ENCODE data around the gene MINAR1. TPM values are rescaled to one million over a fixed set of nuclear protein-coding genes. Genes with fewer than 3 reads are reported as not detected.

Gene MINAR1
- polyA plus RNA-seq, 1 of the 3 experiments (the other 2 are of a cell fraction): 0.35 TPM

DNA sequence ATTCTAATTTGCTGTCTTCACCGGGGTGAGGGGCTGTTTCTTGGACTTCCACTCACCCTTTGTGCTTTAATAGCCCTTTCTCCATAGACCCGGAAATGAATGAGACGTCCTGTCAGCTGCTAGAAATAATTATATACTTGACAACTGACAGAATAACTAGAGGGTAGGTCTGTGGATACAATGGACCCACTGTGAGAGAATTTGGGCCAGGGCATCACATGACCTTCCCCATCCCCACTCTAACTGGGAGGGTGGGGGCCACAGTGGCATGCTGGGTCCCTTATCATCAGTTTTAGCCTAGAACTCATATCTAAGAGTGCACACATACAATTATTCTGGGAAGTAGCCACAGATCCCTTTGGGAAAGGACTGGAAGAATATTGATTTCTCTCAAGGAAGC is 25.9 kb upstream of the MINAR1 start (continued):
- TF ChIP-seq, protein P1, sequence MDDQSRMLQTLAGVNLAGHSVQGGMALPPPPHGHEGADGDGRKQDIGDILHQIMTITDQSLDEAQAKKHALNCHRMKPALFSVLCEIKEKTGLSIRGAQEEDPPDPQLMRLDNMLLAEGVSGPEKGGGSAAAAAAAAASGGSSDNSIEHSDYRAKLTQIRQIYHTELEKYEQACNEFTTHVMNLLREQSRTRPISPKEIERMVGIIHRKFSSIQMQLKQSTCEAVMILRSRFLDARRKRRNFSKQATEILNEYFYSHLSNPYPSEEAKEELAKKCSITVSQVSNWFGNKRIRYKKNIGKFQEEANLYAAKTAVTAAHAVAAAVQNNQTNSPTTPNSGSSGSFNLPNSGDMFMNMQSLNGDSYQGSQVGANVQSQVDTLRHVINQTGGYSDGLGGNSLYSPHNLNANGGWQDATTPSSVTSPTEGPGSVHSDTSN (IDR thresholded peaks at IDR 0.05): no peak
- TF ChIP-seq RAD21 (IDR thresholded peaks at IDR 0.05; ENCODE audit: low read length) (no peak), FOSL2 (IDR thresholded peaks at IDR 0.05; ENCODE audit: borderline replicate concordance, low read depth) (no peak), GABPA (IDR thresholded peaks at IDR 0.05; ENCODE audit: low read depth) (no peak), ELF1 (IDR thresholded peaks at IDR 0.05) (no peak), TEAD4 (IDR thresholded peaks at IDR 0.05; ENCODE audit: borderline replicate concordance, insufficient read depth) (no peak), SMC3 (IDR thresholded peaks at IDR 0.05; ENCODE audit: low read depth, low read length) (no peak), NRF1 (IDR thresholded peaks at IDR 0.05; ENCODE audit: low read depth, low read length) (no peak), MEF2A (IDR thresholded peaks at IDR 0.05; ENCODE audit: borderline replicate concordance, low read depth) (no peak), EP300 (IDR thresholded peaks at IDR 0.05; ENCODE audit: borderline replicate concordance in 1 of 2, low read depth in 1 of 2, low read length in 1 of 2) (no peak)

DNA sequence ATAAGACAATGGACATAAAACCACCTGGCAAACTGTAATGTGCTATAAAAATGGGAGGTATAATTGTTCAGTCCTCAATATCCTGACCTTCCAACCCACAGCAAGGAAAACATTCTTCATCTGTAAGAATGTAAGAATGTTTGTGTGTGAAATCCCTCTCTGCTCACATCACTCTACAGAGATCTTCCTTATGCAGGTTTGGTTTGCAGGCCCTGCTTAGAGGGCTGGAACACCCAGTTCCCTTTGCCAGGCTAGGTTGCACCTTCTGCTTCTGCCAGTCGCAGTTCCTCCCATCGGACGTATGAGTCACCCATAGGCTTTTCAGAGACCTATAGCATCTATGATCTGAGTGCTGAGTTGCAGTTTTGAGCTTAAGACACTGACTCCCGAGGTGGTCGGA is 24.1 kb upstream of the MINAR1 start:
- POLR2A ChIA-PET: no interaction called here
- no peak for DNase-seq
- Histone ChIP-seq H4K20me1 (ENCODE audit: insufficient read depth) (no peaks in the 10 kb centered on the region), H3K4me3 (ENCODE audit: low read depth in 2 of 2, low read length in 1 of 2) (no peak overlapping the region), H3K4me2 (no peak overlapping the region), H3K4me1 (ENCODE audit: control insufficient read depth in 1 of 2, insufficient read depth in 2 of 2, low read depth in 1 of 2, low read length in 1 of 2) (peaks cover 0 to 8% of the 10 kb centered on the region in 2 experiments; a peak in 3 of 4 replicates), H3F3A (replicated peaks; ENCODE audit: insufficient read depth) (no peaks in the 10 kb centered on the region), H2AFZ (ENCODE audit: low read depth) (no peak overlapping the region), H3K36me3 (replicated peaks in 1 of 2; ENCODE audit: control insufficient read depth in 1 of 2, insufficient read depth in 2 of 2, low read length in 1 of 2) (no peaks in the 10 kb centered on the region), H3K27me3 (ENCODE audit: insufficient read depth) (no peaks in the 10 kb centered on the region), H3K9me3 (no peaks in the 10 kb centered on the region), H3K79me2 (ENCODE audit: insufficient read depth) (no peaks in the 10 kb centered on the region), H3K9ac (no peak overlapping the region), H3K9me2 (no peaks in the 10 kb centered on the region), H3K27ac (ENCODE audit: low read depth in 2 of 2, low read length in 1 of 2) (no peak overlapping the region)
- TF ChIP-seq, protein P2, sequence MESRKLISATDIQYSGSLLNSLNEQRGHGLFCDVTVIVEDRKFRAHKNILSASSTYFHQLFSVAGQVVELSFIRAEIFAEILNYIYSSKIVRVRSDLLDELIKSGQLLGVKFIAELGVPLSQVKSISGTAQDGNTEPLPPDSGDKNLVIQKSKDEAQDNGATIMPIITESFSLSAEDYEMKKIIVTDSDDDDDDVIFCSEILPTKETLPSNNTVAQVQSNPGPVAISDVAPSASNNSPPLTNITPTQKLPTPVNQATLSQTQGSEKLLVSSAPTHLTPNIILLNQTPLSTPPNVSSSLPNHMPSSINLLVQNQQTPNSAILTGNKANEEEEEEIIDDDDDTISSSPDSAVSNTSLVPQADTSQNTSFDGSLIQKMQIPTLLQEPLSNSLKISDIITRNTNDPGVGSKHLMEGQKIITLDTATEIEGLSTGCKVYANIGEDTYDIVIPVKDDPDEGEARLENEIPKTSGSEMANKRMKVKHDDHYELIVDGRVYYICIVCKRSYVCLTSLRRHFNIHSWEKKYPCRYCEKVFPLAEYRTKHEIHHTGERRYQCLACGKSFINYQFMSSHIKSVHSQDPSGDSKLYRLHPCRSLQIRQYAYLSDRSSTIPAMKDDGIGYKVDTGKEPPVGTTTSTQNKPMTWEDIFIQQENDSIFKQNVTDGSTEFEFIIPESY (IDR thresholded peaks at IDR 0.05; ENCODE audit: borderline replicate concordance, low read depth): no peak
- TF ChIP-seq, protein P3, sequence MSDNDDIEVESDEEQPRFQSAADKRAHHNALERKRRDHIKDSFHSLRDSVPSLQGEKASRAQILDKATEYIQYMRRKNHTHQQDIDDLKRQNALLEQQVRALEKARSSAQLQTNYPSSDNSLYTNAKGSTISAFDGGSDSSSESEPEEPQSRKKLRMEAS (IDR thresholded peaks at IDR 0.05; ENCODE audit: low read depth): no peak
- TF ChIP-seq SIN3A (IDR thresholded peaks at IDR 0.05; ENCODE audit: borderline replicate concordance, low read depth, low read length) (no peak), CHD2 (IDR thresholded peaks at IDR 0.05; ENCODE audit: low read length, partially characterized antibody) (no peak), YY1 (IDR thresholded peaks at IDR 0.05; ENCODE audit: low read depth) (no peak), RXRA (IDR thresholded peaks at IDR 0.05; ENCODE audit: borderline replicate concordance, low read depth) (no peak), TAF1 (IDR thresholded peaks at IDR 0.05; ENCODE audit: borderline replicate concordance, low read depth, low read length) (no peak)
- TF ChIP-seq, protein P4, sequence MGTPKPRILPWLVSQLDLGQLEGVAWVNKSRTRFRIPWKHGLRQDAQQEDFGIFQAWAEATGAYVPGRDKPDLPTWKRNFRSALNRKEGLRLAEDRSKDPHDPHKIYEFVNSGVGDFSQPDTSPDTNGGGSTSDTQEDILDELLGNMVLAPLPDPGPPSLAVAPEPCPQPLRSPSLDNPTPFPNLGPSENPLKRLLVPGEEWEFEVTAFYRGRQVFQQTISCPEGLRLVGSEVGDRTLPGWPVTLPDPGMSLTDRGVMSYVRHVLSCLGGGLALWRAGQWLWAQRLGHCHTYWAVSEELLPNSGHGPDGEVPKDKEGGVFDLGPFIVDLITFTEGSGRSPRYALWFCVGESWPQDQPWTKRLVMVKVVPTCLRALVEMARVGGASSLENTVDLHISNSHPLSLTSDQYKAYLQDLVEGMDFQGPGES (IDR thresholded peaks at IDR 0.05; ENCODE audit: low read depth, low read length): no peak
- TF ChIP-seq, protein P5, sequence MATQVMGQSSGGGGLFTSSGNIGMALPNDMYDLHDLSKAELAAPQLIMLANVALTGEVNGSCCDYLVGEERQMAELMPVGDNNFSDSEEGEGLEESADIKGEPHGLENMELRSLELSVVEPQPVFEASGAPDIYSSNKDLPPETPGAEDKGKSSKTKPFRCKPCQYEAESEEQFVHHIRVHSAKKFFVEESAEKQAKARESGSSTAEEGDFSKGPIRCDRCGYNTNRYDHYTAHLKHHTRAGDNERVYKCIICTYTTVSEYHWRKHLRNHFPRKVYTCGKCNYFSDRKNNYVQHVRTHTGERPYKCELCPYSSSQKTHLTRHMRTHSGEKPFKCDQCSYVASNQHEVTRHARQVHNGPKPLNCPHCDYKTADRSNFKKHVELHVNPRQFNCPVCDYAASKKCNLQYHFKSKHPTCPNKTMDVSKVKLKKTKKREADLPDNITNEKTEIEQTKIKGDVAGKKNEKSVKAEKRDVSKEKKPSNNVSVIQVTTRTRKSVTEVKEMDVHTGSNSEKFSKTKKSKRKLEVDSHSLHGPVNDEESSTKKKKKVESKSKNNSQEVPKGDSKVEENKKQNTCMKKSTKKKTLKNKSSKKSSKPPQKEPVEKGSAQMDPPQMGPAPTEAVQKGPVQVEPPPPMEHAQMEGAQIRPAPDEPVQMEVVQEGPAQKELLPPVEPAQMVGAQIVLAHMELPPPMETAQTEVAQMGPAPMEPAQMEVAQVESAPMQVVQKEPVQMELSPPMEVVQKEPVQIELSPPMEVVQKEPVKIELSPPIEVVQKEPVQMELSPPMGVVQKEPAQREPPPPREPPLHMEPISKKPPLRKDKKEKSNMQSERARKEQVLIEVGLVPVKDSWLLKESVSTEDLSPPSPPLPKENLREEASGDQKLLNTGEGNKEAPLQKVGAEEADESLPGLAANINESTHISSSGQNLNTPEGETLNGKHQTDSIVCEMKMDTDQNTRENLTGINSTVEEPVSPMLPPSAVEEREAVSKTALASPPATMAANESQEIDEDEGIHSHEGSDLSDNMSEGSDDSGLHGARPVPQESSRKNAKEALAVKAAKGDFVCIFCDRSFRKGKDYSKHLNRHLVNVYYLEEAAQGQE (IDR thresholded peaks at IDR 0.05; ENCODE audit: low read depth, low read length): no peak
- TF ChIP-seq, protein P6, sequence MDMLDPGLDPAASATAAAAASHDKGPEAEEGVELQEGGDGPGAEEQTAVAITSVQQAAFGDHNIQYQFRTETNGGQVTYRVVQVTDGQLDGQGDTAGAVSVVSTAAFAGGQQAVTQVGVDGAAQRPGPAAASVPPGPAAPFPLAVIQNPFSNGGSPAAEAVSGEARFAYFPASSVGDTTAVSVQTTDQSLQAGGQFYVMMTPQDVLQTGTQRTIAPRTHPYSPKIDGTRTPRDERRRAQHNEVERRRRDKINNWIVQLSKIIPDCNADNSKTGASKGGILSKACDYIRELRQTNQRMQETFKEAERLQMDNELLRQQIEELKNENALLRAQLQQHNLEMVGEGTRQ (IDR thresholded peaks at IDR 0.05; ENCODE audit: borderline replicate concordance, low read depth, low read length): no peak
- CTCF ChIA-PET: interaction anchor here (0.7 to 2.7 kb wide), 2 partner anchors 9 to 27 kb away, joined by 3 to 9 read pairs; no protein-coding TSS in a partner anchor
- WGBS (ENCODE audit: low lambda C conversion rate): 93% methylated on average over 4 of the region's 5 CpGs
